ENCODE data around the gene GARIN5B. TPM values are rescaled to one million over a fixed set of nuclear protein-coding genes. Genes with fewer than 3 reads are reported as not detected.
A peak's percentile ranks its signal among the peaks of the same experiment; 100 is the strongest.

The GARIN5B gene
- total RNA-seq, 1 experiment from 2014 or later = not detected

DNA sequence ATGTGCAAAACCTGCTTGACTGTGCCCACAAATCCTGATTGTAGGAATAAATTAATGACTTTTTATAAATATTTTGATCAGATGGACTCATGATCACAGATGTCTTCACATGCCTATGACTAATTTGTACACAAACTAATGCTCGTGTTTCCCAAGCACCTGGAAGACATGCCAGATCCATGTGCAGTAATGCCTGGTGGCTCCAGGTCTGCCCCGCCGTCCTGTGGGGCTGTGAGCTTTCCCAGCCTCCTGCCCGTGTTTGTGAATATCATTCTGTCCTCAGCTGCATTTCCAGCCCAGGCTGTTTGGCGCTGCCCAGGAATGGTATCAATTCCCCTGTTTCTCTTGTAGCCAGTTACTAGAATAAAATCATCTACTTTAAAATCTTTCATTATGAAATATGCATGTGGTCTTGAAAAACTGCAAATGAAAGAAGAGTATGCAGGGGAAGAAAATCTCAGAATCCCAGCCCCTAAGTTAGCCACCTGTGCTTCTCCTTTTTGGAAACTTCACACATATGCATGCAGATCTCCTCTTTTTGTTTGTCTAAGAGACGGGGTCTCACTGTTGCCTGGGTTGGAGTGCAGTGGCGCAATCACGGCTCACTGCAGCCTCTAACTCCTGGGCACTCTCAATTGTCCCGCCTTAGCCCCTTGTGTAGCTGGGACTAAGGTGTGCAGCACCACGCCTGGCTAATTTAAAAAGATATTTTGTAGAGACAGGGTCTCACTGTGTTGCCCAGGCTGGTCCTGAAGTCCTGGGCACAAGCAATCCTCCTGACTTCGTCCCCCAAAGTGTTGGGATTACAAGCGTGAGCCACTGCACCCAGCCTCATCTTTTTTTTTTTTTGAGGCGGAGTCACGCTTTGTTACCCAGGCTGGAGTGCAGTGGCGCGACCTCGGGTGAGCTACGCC, 28.9 kb upstream of the GARIN5B start:
- ATAC-seq (peak; percentile 9), DNase-seq (ENCODE audit: low spot score) (no peak)
- H3K4me3 Mint-ChIP-seq = peak overlapping the region; percentile 44
- H3K27me3 Mint-ChIP-seq (ENCODE audit: low read depth) = peaks cover 5% of the 10 kb centered on the region; the same call in 1 of the 2 replicates
- peaks cover 58% of the 10 kb centered on the region for H3K4me1 Mint-ChIP-seq
- H3K9me3 Mint-ChIP-seq = no peaks in the 10 kb centered on the region
- ChIA-PET POLR2A (interaction anchor here (0.7 to 2.3 kb wide), 4 partner anchors 8 to 44 kb away, joined by 3 to 9 read pairs (median 6); partner anchors contain the start of genes TMEM238 and UBE2S), CTCF (interaction anchor here (0.9 to 1.3 kb wide), 4 partner anchors 26 to 243 kb away, joined by 4 to 5 read pairs (median 4); partner anchors contain the start of gene TNNT1)
- H3K36me3 Mint-ChIP-seq = peaks cover 28% of the 10 kb centered on the region
- peak overlapping the region; percentile 51 for H3K27ac Mint-ChIP-seq
- peak; percentile 96 for TF ChIP-seq ZNF121 (CRISPR knock-in tag; IDR thresholded peaks at IDR 0.05)
- TF ChIP-seq, protein P1, sequence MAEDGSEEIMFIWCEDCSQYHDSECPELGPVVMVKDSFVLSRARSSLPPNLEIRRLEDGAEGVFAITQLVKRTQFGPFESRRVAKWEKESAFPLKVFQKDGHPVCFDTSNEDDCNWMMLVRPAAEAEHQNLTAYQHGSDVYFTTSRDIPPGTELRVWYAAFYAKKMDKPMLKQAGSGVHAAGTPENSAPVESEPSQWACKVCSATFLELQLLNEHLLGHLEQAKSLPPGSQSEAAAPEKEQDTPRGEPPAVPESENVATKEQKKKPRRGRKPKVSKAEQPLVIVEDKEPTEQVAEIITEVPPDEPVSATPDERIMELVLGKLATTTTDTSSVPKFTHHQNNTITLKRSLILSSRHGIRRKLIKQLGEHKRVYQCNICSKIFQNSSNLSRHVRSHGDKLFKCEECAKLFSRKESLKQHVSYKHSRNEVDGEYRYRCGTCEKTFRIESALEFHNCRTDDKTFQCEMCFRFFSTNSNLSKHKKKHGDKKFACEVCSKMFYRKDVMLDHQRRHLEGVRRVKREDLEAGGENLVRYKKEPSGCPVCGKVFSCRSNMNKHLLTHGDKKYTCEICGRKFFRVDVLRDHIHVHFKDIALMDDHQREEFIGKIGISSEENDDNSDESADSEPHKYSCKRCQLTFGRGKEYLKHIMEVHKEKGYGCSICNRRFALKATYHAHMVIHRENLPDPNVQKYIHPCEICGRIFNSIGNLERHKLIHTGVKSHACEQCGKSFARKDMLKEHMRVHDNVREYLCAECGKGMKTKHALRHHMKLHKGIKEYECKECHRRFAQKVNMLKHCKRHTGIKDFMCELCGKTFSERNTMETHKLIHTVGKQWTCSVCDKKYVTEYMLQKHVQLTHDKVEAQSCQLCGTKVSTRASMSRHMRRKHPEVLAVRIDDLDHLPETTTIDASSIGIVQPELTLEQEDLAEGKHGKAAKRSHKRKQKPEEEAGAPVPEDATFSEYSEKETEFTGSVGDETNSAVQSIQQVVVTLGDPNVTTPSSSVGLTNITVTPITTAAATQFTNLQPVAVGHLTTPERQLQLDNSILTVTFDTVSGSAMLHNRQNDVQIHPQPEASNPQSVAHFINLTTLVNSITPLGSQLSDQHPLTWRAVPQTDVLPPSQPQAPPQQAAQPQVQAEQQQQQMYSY (CRISPR knock-in tag; IDR thresholded peaks at IDR 0.05) = no peak

DNA sequence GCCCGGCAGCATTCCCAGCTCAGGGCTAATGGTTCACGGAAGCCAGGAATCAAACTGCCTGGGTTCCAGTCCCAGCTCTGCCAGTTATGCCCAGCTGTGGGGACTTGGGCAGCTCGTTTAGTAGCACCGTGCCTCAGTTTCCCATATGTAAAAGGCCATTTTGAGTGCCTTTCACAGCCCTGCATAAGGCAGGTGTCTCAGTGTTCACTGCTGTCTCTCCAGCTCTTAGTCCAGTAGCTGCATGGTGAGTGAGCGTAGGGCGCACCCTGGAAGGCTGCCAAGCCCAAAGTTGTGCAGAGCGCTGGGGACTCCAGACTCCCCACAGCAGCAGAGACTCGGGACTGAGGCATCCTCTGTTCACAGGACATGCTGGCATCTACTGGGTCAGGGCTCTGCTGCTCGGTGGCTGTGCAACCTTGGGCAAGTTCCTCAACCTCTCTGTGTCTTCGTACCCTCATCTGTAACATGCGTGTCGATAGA, 28.2 kb upstream of the GARIN5B start:
- POLR2A ChIA-PET = interaction anchor here (2.3 kb wide), 1 partner anchor 16 kb away, joined by 6 read pairs; the partner anchor contains the start of gene UBE2S
- CTCF ChIA-PET = interaction anchor here (1.1 to 1.4 kb wide), 3 partner anchors 61 to 245 kb away, joined by 3 to 4 read pairs (median 4); no protein-coding TSS in a partner anchor
- DNase-seq (ENCODE audit: low spot score) = no peak

DNA sequence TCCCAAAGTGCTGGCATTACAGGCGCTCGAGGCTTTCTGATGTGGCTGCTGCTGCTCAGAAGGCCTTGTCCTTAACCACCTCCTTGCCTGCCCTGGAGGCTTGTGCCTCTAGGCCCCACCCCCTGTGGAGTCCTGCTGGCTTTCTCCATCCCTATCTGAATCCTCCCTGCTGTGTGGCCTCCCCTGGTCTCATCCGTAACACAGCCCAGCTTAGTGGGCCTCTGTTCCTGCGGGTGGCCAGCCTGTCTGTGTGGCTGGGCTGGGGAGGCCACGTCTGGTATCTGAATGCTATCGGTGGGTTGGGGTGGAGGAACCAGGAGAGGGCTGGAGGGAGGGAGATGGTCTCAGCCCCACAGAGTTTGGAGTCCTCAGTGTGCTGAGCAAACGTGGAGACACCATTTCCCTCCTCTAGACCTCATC, 27.4 kb upstream of the GARIN5B start:
- POLR2A ChIA-PET = interaction anchor here (1.3 to 2.3 kb wide), 2 partner anchors 10 to 17 kb away, joined by 5 to 6 read pairs; partner anchors contain the start of gene UBE2S
- Mint-ChIP-seq H3K4me3 (no peak overlapping the region), H3K36me3 (peaks cover 41% of the 10 kb centered on the region), H3K9me3 (no peaks in the 10 kb centered on the region), H3K27me3 (ENCODE audit: low read depth) (no peaks in the 10 kb centered on the region), H3K27ac (peak overlapping the region; percentile 82), H3K4me1 (peaks cover 64% of the 10 kb centered on the region)
- ATAC-seq (no peak), DNase-seq (ENCODE audit: low spot score) (no peak)
- CTCF ChIA-PET = interaction anchor here (0.6 to 2.1 kb wide), 7 partner anchors 9 to 244 kb away, joined by 3 to 8 read pairs (median 4); partner anchors contain the start of gene ZNF784
- TF ChIP-seq TP53 (CRISPR knock-in tag; IDR thresholded peaks at IDR 0.05) (no peak), ETV6 (CRISPR knock-in tag; IDR thresholded peaks at IDR 0.05) (no peak), FOXJ3 (CRISPR knock-in tag; IDR thresholded peaks at IDR 0.05; ENCODE audit: borderline replicate concordance) (no peak), OVOL2 (CRISPR knock-in tag; IDR thresholded peaks at IDR 0.05; ENCODE audit: borderline replicate concordance) (no peak), ZNF423 (CRISPR knock-in tag; IDR thresholded peaks at IDR 0.05) (peak; percentile 91), GABPB1 (CRISPR knock-in tag; IDR thresholded peaks at IDR 0.05) (no peak), SP1 (CRISPR knock-in tag; conservative IDR thresholded peaks at IDR 0.05) (no peak), RORB (CRISPR knock-in tag; IDR thresholded peaks at IDR 0.05) (no peak), CBFB (CRISPR knock-in tag; IDR thresholded peaks at IDR 0.05; ENCODE audit: low read depth) (no peak), SMAD3 (CRISPR knock-in tag; IDR thresholded peaks at IDR 0.05; ENCODE audit: borderline replicate concordance) (no peak), PRRX2 (CRISPR knock-in tag; IDR thresholded peaks at IDR 0.05) (peak; percentile 77; the same call in 1 of the 2 replicates), EMX1 (CRISPR knock-in tag; IDR thresholded peaks at IDR 0.05) (no peak), ATF1 (CRISPR knock-in tag; IDR thresholded peaks at IDR 0.05) (no peak)
- TF ChIP-seq, protein P2, sequence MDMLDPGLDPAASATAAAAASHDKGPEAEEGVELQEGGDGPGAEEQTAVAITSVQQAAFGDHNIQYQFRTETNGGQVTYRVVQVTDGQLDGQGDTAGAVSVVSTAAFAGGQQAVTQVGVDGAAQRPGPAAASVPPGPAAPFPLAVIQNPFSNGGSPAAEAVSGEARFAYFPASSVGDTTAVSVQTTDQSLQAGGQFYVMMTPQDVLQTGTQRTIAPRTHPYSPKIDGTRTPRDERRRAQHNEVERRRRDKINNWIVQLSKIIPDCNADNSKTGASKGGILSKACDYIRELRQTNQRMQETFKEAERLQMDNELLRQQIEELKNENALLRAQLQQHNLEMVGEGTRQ (CRISPR knock-in tag; IDR thresholded peaks at IDR 0.05) = no peak
- TF ChIP-seq, protein P3, sequence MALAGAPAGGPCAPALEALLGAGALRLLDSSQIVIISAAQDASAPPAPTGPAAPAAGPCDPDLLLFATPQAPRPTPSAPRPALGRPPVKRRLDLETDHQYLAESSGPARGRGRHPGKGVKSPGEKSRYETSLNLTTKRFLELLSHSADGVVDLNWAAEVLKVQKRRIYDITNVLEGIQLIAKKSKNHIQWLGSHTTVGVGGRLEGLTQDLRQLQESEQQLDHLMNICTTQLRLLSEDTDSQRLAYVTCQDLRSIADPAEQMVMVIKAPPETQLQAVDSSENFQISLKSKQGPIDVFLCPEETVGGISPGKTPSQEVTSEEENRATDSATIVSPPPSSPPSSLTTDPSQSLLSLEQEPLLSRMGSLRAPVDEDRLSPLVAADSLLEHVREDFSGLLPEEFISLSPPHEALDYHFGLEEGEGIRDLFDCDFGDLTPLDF (CRISPR knock-in tag; IDR thresholded peaks at IDR 0.05) = no peak

More for the DNA sequence above, 28.2 kb upstream of the GARIN5B start:
- Mint-ChIP-seq H3K27me3 (ENCODE audit: low read depth) (no peaks in the 10 kb centered on the region), H3K4me1 (peaks cover 64% of the 10 kb centered on the region), H3K36me3 (peaks cover 35% of the 10 kb centered on the region), H3K4me3 (no peak overlapping the region), H3K27ac (no peak overlapping the region), H3K9me3 (no peaks in the 10 kb centered on the region)
- TF ChIP-seq, protein P4, sequence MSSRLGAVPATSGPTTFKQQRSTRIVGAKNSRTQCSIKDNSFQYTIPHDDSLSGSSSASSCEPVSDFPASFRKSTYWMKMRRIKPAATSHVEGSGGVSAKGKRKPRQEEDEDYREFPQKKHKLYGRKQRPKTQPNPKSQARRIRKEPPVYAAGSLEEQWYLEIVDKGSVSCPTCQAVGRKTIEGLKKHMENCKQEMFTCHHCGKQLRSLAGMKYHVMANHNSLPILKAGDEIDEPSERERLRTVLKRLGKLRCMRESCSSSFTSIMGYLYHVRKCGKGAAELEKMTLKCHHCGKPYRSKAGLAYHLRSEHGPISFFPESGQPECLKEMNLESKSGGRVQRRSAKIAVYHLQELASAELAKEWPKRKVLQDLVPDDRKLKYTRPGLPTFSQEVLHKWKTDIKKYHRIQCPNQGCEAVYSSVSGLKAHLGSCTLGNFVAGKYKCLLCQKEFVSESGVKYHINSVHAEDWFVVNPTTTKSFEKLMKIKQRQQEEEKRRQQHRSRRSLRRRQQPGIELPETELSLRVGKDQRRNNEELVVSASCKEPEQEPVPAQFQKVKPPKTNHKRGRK (CRISPR knock-in tag; IDR thresholded peaks at IDR 0.05; ENCODE audit: borderline replicate concordance) = no peak
- TF ChIP-seq PRRX2 (CRISPR knock-in tag; IDR thresholded peaks at IDR 0.05) (0 out of 2 replicates have a peak, but pooled peaks have one; percentile 35), TCF7 (CRISPR knock-in tag; IDR thresholded peaks at IDR 0.05; ENCODE audit: low read depth) (no peak), CBFB (CRISPR knock-in tag; IDR thresholded peaks at IDR 0.05; ENCODE audit: low read depth) (0 out of 2 replicates have a peak, but pooled peaks have one; percentile 49), CREM (CRISPR knock-in tag; IDR thresholded peaks at IDR 0.05) (no peak), SMAD4 (CRISPR knock-in tag; IDR thresholded peaks at IDR 0.05) (no peak)
- TF ChIP-seq, protein P5, sequence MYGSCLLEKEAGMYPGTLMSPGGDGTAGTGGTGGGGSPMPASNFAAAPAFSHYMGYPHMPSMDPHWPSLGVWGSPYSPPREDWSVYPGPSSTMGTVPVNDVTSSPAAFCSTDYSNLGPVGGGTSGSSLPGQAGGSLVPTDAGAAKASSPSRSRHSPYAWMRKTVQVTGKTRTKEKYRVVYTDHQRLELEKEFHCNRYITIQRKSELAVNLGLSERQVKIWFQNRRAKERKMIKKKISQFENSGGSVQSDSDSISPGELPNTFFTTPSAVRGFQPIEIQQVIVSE (CRISPR knock-in tag; IDR thresholded peaks at IDR 0.05; ENCODE audit: borderline replicate concordance) = no peak
- peak; percentile 5 for ATAC-seq

Measured in WTC11 (cell line).